Measurements from ENCODE around the gene SDHB. TPM values are rescaled to one million over a fixed set of nuclear protein-coding genes. Genes with fewer than 3 reads are reported as not detected.

Gene SDHB
- total RNA-seq, 5 donors from 2014 or later (not counting 1 experiment from before 2014, with no cell fraction given) = 46.2 to 61.7 (median 57.6) TPM

DNA sequence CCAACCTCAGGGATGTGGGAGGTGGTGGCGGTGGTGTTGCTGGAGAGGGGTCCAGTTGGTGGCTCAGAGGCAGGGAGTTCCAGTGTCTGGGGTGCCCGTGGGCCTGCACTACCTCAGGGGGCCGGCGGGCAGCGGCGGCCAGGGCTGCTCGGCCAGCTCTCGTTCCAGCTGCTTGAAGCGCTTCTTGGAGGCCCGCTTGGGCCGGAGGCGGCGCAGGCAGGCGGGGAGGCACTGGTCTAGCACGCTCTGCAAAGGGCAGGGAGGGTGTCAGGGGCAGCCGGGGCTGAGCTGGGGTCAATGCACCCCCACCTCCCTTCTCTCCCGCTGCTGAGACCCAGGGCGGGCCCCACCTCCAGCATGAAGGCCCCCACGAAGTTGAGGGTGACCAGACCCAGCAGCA, 67.7 kb downstream of the SDHB start:
- H3K36me3 ChIP-seq (ENCODE audit: control insufficient read depth in 2 of 2, extremely low read depth in 1 of 2, insufficient read depth in 1 of 2, low read length in 1 of 2) = peaks cover 22 to 34% of the 10 kb centered on the region in 2 donors
- Mint-ChIP-seq H3K9me3 (no peaks in the 10 kb centered on the region), H3K36me3 (peaks cover 18% of the 10 kb centered on the region), H3K27me3 (peaks cover 14 to 17% of the 10 kb centered on the region in 2 donors), H3K4me3 (no peak overlapping the region), H3K4me1 (peaks cover 5 to 10% (median 5%) of the 10 kb centered on the region in 3 donors), H3K27ac (no peak overlapping the region)
- DNase-seq = no peak
- no peak for ATAC-seq (replicated peaks in 1 of 4)
- no peak overlapping the region for H3K4me3 ChIP-seq (ENCODE audit: control insufficient read depth in 1 of 2, extremely low read depth in 1 of 2, low read length in 1 of 2)
- H3K27ac ChIP-seq (ENCODE audit: low read length) = no peak overlapping the region
- no peaks in the 10 kb centered on the region for H3K9me3 ChIP-seq
- no peaks in the 10 kb centered on the region for H3K4me1 ChIP-seq (ENCODE audit: control insufficient read depth in 1 of 2, extremely low read depth in 1 of 2, insufficient read depth in 2 of 2, low read length in 2 of 2)
- POLR2A ChIA-PET = no interaction called here
- H3K27me3 ChIP-seq (replicated peaks in 1 of 2; ENCODE audit: control insufficient read depth in 2 of 2, extremely low read depth in 1 of 2, insufficient read depth in 2 of 2, low read length in 1 of 2) = peaks cover 0 to 30% of the 10 kb centered on the region in 2 experiments
- WGBS (ENCODE audit: insufficient coverage) = 91% methylated on average over 15 of the region's 19 CpGs
- CTCF ChIA-PET = no interaction called here

DNA sequence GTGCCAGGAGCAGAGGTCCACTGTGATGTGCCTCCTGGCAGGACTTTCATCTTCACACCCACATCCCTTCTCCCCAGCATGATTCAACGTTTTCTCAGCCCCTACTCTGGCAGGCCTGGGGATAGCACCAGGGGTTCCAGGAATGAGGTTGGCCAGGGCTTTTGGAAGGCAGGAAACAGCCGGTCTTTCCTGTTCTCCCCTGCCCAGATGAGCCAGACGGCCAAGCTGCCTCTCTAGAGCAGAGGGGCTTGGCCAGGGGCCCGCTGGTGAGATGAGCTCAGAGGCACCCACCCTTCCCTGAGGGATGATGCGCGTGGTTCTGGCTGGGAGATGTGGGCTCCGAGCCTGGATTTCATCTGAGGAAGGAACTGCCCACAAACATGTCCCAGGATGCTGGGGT, 69.1 kb downstream of the SDHB start:
- Histone ChIP-seq H3K9me3 (no peaks in the 10 kb centered on the region), H3K27me3 (replicated peaks in 1 of 2; ENCODE audit: control insufficient read depth in 2 of 2, extremely low read depth in 1 of 2, insufficient read depth in 2 of 2, low read length in 1 of 2) (peaks cover 0 to 40% of the 10 kb centered on the region in 2 experiments), H3K4me1 (ENCODE audit: control insufficient read depth in 1 of 2, extremely low read depth in 1 of 2, insufficient read depth in 2 of 2, low read length in 2 of 2) (peaks cover 0 to 10% of the 10 kb centered on the region in 2 experiments), H3K27ac (ENCODE audit: low read length) (no peak overlapping the region), H3K36me3 (ENCODE audit: control insufficient read depth in 2 of 2, extremely low read depth in 1 of 2, insufficient read depth in 1 of 2, low read length in 1 of 2) (peaks cover 17 to 25% of the 10 kb centered on the region in 2 donors), H3K4me3 (ENCODE audit: control insufficient read depth in 1 of 2, extremely low read depth in 1 of 2, low read length in 1 of 2) (no peak overlapping the region)
- Mint-ChIP-seq H3K36me3 (peaks cover 18% of the 10 kb centered on the region), H3K4me3 (no peak overlapping the region), H3K4me1 (peaks cover 10 to 16% (median 11%) of the 10 kb centered on the region in 3 donors), H3K9me3 (no peaks in the 10 kb centered on the region), H3K27me3 (peaks cover 19 to 22% of the 10 kb centered on the region in 2 donors), H3K27ac (no peak overlapping the region)
- ATAC-seq (replicated peaks in 1 of 4) = no peak
- WGBS (ENCODE audit: insufficient coverage) = 77% methylated on average over 3 of the region's 7 CpGs
- CTCF ChIA-PET = no interaction called here
- POLR2A ChIA-PET = no interaction called here
- no peak for DNase-seq

GRCh38 chr1:16983649-16984048, 70.2 kb downstream of the SDHB start:
- H3K27ac ChIP-seq (ENCODE audit: low read length) = no peak overlapping the region
- no peaks in the 10 kb centered on the region for H3K9me3 Mint-ChIP-seq
- peaks cover 13% of the 10 kb centered on the region for H3K36me3 Mint-ChIP-seq
- DNase-seq = no peak
- no peak overlapping the region for H3K4me3 ChIP-seq (ENCODE audit: control insufficient read depth in 1 of 2, extremely low read depth in 1 of 2, low read length in 1 of 2)
- no peaks in the 10 kb centered on the region for H3K9me3 ChIP-seq
- H3K36me3 ChIP-seq (ENCODE audit: control insufficient read depth in 2 of 2, extremely low read depth in 1 of 2, insufficient read depth in 1 of 2, low read length in 1 of 2) = peaks cover 12 to 20% of the 10 kb centered on the region in 2 donors
- ChIA-PET CTCF (no interaction called here), POLR2A (no interaction called here)
- H3K4me1 Mint-ChIP-seq = peaks cover 10 to 16% (median 11%) of the 10 kb centered on the region in 3 donors
- H3K27me3 Mint-ChIP-seq = peaks cover 19 to 24% of the 10 kb centered on the region in 2 donors
- ATAC-seq (replicated peaks in 1 of 4) = no peak
- H3K27me3 ChIP-seq (replicated peaks in 1 of 2; ENCODE audit: control insufficient read depth in 2 of 2, extremely low read depth in 1 of 2, insufficient read depth in 2 of 2, low read length in 1 of 2) = peaks cover 0 to 51% of the 10 kb centered on the region in 2 experiments
- H3K4me1 ChIP-seq (ENCODE audit: control insufficient read depth in 1 of 2, extremely low read depth in 1 of 2, insufficient read depth in 2 of 2, low read length in 2 of 2) = peaks cover 0 to 12% of the 10 kb centered on the region in 2 experiments
- no peak overlapping the region for H3K27ac Mint-ChIP-seq
- H3K4me3 Mint-ChIP-seq = no peak overlapping the region
- no CpG with 5 or more reads among the region's 4 CpGs for WGBS (ENCODE audit: insufficient coverage)

DNA sequence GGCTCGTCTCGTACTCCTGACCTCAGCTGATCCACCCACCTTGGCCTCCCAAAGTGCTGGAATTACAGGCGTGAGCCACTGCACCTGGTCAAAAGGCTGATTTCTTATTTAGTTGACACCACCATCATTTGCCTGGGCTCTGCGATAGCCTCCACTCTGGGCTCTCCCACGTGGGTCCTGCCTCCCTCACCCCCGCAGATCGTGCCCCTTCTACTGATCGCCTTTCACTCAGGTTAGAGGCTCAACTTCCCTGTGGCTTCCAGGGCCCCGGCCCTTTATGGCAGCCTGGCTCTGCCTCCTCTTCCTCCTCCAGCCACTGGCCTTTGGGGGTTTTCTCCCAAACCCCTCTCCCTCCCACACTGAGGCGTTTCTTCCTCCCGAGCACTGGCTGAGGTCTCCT, 70.9 kb downstream of the SDHB start:
- WGBS (ENCODE audit: insufficient coverage) = 71% methylated on average over 11 of the region's 11 CpGs
- DNase-seq (no peak), ATAC-seq (replicated peaks in 1 of 4) (no peak)
- H3K9me3 Mint-ChIP-seq = no peaks in the 10 kb centered on the region
- H3K27me3 Mint-ChIP-seq = peaks cover 19 to 24% of the 10 kb centered on the region in 2 donors
- ChIA-PET CTCF (interaction anchor here in 1 of 2 donors (0.7 kb wide), 1 partner anchor 94 kb away, joined by 3 read pairs; no protein-coding TSS in a partner anchor), POLR2A (no interaction called here)
- Histone ChIP-seq H3K27me3 (replicated peaks in 1 of 2; ENCODE audit: control insufficient read depth in 2 of 2, extremely low read depth in 1 of 2, insufficient read depth in 2 of 2, low read length in 1 of 2) (peaks cover 0 to 53% of the 10 kb centered on the region in 2 experiments), H3K27ac (ENCODE audit: low read length) (no peak overlapping the region), H3K4me3 (ENCODE audit: control insufficient read depth in 1 of 2, extremely low read depth in 1 of 2, low read length in 1 of 2) (no peak overlapping the region), H3K4me1 (ENCODE audit: control insufficient read depth in 1 of 2, extremely low read depth in 1 of 2, insufficient read depth in 2 of 2, low read length in 2 of 2) (peaks cover 0 to 12% of the 10 kb centered on the region in 2 experiments), H3K36me3 (ENCODE audit: control insufficient read depth in 2 of 2, extremely low read depth in 1 of 2, insufficient read depth in 1 of 2, low read length in 1 of 2) (peaks cover 7 to 16% of the 10 kb centered on the region in 2 donors), H3K9me3 (no peaks in the 10 kb centered on the region)
- H3K36me3 Mint-ChIP-seq = peaks cover 9% of the 10 kb centered on the region
- H3K4me1 Mint-ChIP-seq = peaks cover 10 to 16% (median 11%) of the 10 kb centered on the region in 3 donors
- H3K4me3 Mint-ChIP-seq = no peak overlapping the region
- H3K27ac Mint-ChIP-seq = no peak overlapping the region

GRCh38 chr1:16981269-16981849, 72.5 kb downstream of the SDHB start:
- Mint-ChIP-seq H3K27ac (no peak overlapping the region), H3K4me3 (peak overlapping the region; percentile 65 to 78 (median 71)), H3K36me3 (peaks cover 8% of the 10 kb centered on the region), H3K9me3 (no peaks in the 10 kb centered on the region), H3K4me1 (peaks cover 10 to 16% (median 11%) of the 10 kb centered on the region in 3 donors), H3K27me3 (peaks cover 19 to 24% of the 10 kb centered on the region in 2 donors)
- ATAC-seq (replicated peaks in 1 of 4) (no peak), DNase-seq (no peak)
- H3K9me3 ChIP-seq = no peaks in the 10 kb centered on the region
- peaks cover 0 to 12% of the 10 kb centered on the region in 2 experiments for H3K4me1 ChIP-seq (ENCODE audit: control insufficient read depth in 1 of 2, extremely low read depth in 1 of 2, insufficient read depth in 2 of 2, low read length in 2 of 2)
- H3K27ac ChIP-seq (ENCODE audit: low read length) = no peak overlapping the region
- WGBS (ENCODE audit: insufficient coverage) = 78% methylated on average over 7 of the region's 10 CpGs
- H3K36me3 ChIP-seq (ENCODE audit: control insufficient read depth in 2 of 2, extremely low read depth in 1 of 2, insufficient read depth in 1 of 2, low read length in 1 of 2) = peaks cover 0 to 3% of the 10 kb centered on the region in 2 donors
- POLR2A ChIA-PET = no interaction called here
- peaks cover 0 to 53% of the 10 kb centered on the region in 2 experiments for H3K27me3 ChIP-seq (replicated peaks in 1 of 2; ENCODE audit: control insufficient read depth in 2 of 2, extremely low read depth in 1 of 2, insufficient read depth in 2 of 2, low read length in 1 of 2)
- no peak overlapping the region for H3K4me3 ChIP-seq (ENCODE audit: control insufficient read depth in 1 of 2, extremely low read depth in 1 of 2, low read length in 1 of 2)
- CTCF ChIA-PET = no interaction called here

DNA sequence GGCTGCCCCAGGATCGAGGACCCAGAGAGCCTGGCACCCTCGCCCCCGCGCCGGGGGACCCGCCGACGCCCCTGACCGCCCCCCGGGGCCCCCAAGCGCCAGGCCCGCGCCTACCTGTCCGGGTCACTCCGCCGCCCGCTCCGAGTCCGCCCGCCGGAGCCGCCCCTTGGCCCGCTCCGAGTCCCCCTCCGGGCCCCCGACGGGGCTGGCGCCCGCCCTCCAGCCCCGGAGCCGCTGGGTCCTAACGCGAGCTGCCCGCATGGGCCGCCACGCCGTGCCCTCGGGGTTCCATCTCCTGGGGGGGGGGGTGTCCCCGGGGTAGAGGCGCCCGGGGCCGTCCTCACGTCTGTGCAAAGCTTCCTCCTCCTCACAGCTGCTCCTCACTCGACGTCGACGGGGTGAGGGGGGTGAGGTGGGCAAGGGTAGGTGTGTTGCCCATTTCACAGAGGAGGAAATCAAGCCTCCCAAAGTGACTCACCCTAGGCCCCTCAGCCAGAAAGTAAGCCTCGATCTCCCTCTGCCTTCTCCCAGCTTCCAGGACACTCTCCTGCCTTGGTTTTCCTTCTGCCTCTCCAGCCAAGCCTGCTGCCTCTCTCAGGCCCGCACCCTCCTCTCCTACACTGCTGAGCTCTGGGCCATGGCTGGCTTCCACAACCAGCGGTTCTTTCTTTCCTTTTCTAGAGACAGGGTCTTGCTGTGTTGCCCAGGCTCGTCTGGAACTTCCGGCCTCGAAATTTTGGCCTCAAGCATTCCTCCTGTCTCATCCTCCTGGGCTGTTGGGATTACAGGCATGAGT, 73.2 kb downstream of the SDHB start, which contains the start of gene MFAP2:
Gene MFAP2 (minus strand): TSS at position 148 of the 796 bp plus-strand sequence. CDS start 2,347 bp downstream, outside the sequence.
- ATAC-seq (replicated peaks in 1 of 4) = peak; percentile 32 to 42 (median 38)
- CTCF ChIA-PET = no interaction called here

More for the DNA sequence above, 73.2 kb downstream of the SDHB start, which contains the start of gene MFAP2:
- Histone ChIP-seq H3K27ac (ENCODE audit: low read length) (no peak within 1 kb of the TSS), H3K36me3 (ENCODE audit: control insufficient read depth in 2 of 2, extremely low read depth in 1 of 2, insufficient read depth in 1 of 2, low read length in 1 of 2) (peaks cover 0 to 3% of the 10 kb centered on the region in 2 donors), H3K4me1 (ENCODE audit: control insufficient read depth in 1 of 2, extremely low read depth in 1 of 2, insufficient read depth in 2 of 2, low read length in 2 of 2) (peaks cover 0 to 12% of the 10 kb centered on the region in 2 experiments), H3K4me3 (ENCODE audit: control insufficient read depth in 1 of 2, extremely low read depth in 1 of 2, low read length in 1 of 2) (peak within 1 kb of the TSS; percentile 12 to 32), H3K9me3 (no peaks in the 10 kb centered on the region), H3K27me3 (replicated peaks in 1 of 2; ENCODE audit: control insufficient read depth in 2 of 2, extremely low read depth in 1 of 2, insufficient read depth in 2 of 2, low read length in 1 of 2) (peaks cover 0 to 53% of the 10 kb centered on the region in 2 experiments)
- Mint-ChIP-seq H3K4me3 (peak within 1 kb of the TSS; percentile 65 to 78 (median 71)), H3K27me3 (peaks cover 19 to 24% of the 10 kb centered on the region in 2 donors), H3K27ac (no peak within 1 kb of the TSS), H3K9me3 (no peaks in the 10 kb centered on the region), H3K36me3 (peaks cover 3% of the 10 kb centered on the region), H3K4me1 (peaks cover 10 to 16% (median 11%) of the 10 kb centered on the region in 3 donors)
- POLR2A ChIA-PET = no interaction called here
- DNase-seq = no peak
- WGBS (ENCODE audit: insufficient coverage) = 17% methylated on average over 35 of the region's 53 CpGs

Measured in T-cell (primary cell).